HG03066 (cell line): ENCODE results near the gene SYNE1.

Source experiments
- ATAC-seq: cut with Tn5 transposase; IDR thresholded peaks from one replicate; pipeline ENCODE4 v1.9.1; 2021; ENCODE audit warnings: low read depth; ENCODE audit not compliant: unreplicated experiment

Gene SYNE1

GRCh38 chr6:152119831-152120230 is 517.3 kb downstream of the SYNE1 start:
- no peak for ATAC-seq

- no peak for ATAC-seq
Observed at GRCh38 chr6:152118678-152119077, 518.5 kb downstream of the SYNE1 start.

DNA sequence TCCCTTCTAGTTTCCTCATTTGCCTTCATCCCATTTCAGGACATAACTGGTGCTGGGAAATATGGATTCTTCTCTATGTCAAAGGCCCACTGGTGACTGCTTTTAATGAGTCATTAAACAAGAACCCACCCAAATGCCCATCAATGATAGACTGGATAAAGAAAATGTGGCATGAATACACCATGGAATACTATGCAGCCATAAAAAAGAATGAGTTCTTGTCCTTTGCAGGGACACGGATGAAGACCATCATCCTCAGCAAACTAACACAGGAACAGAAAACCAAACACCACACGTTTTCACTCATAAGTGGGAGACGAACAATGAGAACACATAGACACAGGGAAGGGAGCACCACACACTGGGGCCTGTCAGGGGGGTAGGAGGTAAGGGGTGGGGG is 518.9 kb downstream of the SYNE1 start:
- no peak for ATAC-seq

DNA sequence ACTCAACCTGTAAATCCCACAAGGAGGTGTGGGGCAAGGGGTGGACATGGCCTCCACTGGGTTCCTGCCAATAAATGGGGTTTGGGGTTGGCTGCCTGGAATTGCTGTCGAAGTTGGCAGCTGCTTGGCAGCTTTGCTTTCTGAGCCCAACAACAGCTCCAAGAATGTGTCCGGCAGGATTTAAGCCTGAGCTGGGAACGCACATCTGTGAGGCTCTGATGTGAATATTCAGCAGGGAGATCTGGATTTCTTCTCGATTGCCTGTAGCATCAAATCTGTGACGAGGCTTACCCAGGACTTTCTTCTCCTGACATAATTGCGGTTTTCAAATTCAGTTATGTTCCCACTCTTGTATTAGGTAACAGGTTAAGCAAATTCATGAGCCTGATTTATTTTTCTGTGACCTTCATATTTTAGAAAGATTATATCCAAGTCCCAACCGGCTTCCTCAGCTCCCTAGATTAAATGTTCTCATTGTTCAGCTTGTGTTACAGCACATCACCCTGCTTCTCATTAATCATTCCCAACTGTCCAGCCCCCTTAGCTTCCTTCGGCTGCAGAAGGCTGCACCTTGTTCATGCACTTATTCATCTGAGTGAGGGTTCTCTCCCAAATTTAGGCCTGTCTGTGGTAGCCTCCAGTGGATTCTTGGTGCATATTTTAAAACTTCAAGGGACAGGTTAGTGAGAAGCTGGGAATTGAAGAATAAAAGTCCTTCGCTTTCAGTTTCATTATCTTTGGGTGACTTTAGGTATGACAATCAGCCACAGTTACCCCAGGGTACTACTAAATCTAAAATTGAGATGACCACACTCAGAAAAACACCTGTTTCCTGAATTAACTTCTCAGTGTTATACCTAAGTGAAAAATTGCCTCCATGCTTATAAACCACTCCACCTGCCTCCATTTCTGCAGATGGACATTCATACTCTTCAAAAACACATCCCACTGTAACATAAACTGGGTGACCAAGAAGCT is 519.7 kb downstream of the SYNE1 start:
- ATAC-seq, result peak; percentile 77

DNA sequence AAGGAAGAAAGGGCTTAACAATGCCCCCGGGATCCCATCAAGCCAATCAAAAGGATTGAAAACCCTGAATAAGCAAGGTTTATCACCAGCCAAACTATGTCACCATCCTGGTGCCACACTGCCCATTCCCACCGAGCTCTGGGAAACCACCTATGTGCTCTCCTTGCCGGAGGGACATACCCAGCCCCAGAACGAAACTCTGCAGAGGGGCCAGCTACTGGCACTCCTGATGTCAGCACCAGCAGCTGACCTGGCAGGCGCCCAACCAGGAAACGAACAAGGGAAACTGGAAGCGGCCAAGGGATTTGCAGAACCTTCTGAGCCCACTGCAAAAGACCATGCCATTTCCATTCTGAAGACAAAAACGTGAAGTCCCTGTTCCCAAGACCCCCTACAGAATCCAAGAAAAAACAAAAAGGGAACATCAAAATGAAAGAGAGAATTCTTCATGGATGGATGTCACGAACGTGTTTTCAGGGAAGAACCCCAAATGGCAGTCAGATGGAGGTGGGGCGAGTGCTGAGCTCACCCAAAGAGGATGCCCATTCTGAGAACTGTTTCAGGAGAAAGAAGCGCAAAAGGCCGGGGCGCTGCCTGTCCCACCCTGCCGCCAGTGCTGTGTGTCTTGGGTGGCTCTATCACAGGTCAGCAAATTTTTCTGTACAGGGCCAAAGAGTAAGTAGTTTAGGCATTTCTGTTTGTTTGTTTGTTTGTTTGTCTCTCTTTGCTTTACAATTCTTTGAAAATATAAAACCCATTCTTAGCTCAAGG is 524.5 kb downstream of the SYNE1 start:
- ATAC-seq, result no peak

GRCh38 chr6:152110886-152111820 is 526.0 kb downstream of the SYNE1 start:
- ATAC-seq, result no peak

DNA sequence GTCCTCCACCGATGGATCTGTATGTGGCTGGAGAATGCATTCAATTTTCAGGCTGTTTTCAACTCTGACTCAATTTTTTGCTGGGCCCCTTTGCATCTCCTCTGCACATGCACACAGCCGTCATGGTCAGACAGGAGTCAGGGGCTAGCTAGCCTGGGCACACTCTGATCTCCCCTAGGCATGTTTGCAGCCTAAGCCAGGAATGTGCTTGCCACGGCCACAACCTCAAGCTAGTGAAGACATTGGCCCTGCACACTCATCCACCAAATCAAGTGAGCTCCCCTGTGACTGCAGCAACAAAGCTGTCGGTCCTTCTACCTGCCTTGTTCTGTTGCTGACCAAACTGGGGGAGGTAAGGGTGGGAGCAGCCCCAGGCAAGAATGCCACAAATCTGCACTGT is 529.2 kb downstream of the SYNE1 start:
- no peak for ATAC-seq

DNA sequence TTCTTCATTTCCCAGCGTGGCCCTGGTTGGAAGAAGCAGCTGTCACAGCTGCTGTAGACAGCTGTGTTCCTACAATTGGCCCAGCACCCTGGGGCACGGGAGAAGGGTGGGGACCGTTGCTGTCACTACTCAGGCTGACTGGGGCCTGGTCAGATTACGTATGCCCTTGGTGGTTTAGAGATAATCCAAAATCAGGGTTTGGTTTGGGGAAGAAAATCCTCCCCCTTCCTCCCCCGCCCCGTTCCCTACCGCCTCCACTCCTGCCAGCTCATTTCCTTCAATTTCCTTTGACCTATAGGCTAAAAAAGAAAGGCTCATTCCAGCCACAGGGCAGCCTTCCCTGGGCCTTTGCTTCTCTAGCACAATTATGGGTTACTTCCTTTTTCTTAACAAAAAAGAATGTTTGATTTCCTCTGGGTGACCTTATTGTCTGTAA is 537.0 kb downstream of the SYNE1 start:
- no peak for ATAC-seq

DNA sequence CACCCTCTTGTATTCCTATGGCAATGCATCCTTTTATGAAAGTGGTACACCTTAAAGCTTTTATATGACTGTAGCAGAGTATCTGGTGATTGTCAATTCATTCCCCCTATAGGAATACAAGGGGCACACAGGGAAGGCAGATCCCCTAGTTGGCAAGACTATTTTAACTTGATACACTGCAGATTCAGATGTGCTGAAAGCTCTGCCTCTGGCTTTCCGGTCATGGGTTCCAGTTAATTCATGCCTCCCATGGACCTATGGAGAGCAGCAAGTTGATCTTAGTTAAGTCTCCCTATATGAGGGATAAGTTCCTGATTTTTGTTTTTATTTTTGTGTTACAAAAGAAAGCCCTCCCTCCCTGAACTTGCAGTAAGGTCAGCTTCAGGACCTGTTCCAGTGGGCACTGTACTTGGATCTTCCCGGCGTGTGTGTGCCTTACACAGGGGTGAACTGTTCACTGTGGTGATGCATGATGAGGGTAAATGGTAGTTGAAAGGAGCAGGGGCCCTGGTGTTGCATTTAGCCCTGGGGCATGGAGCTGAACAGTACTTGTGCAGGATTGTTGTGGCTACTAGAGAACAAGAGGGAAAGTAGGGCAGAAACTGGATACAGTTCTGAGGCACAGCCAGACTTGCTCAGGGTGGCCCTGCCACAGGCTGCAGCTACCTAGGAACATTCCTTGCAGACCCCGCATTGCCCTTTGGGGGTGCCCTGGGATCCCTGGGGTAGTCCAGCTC is 537.5 kb downstream of the SYNE1 start:
- no peak for ATAC-seq

- no peak for ATAC-seq
Observed at GRCh38 chr6:152098683-152099082, 538.5 kb downstream of the SYNE1 start.

DNA sequence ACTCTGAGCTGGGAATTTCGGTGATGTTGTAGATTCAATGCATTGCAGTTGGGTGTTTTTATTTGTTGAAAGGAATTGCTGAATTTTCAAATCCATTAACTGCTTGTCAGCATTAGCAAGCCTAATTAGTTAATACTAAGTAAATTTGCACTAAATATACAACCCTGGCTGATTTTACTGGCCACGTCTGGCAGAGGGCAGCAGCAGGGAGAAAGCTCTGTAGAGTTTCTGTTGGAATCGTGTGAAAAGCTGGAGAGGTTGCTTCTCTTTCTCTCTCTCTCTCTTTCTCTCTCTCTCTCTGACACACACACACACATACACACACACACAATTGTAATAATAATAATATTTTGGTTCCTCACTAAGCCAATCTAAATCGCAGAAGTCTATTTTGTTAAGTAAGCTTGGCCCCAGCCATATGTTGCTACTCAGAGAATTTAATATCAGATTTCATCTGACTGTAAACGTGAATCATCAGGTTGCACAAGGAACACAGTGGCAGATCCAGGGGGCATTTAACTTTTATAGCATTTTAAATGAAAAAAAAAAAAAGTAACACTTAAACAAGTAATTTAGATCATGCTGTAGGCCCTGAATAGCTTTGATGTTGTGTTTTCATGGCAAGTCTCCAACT is 540.2 kb downstream of the SYNE1 start:
- ATAC-seq, result no peak

- ATAC-seq, result no peak
Observed at GRCh38 chr6:152094992-152095592, 542.1 kb downstream of the SYNE1 start.

GRCh38 chr6:152094276-152094675 is 542.9 kb downstream of the SYNE1 start:
- no peak for ATAC-seq

DNA sequence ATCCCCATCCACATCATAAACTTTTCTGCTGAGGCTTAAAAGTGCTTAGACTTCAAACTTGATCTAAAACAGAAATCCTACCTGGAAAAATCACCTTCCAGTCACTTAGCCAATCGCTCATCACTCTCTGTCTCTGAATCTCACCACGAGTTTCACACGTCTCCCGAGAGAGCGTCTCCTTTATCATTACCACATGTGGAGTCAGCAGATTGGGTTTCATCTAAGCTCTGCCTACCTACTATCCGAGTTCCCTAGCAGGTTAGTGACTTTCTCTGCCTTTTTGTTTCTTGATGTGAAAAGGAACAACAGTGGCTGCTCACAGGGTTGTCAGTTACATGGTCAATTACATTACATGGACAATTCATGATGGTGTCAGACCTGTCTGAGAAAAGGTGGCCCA is 543.5 kb downstream of the SYNE1 start:
- ATAC-seq, result no peak

GRCh38 chr6:152091851-152092341 is 545.3 kb downstream of the SYNE1 start:
- ATAC-seq, result no peak

DNA sequence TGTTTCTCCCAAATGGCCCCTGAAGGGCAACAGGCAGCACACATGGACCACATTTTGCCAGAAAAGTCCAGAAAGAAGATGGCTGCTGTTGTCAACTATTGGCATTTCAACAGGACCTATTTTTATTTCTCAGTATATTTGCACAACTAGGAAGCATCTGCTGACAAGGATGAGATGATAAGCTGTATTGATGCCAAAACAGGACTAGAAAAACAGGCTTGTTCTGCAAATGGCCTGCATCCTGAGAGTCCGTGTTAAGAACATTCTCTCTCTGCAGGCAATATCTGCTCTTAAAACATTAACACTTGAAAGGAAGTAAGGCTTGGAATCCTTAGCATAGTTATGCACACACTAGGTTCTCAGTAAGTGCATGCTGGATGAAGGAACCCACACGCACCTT is 546.0 kb downstream of the SYNE1 start:
- ATAC-seq, result no peak

GRCh38 chr6:152089992-152090391 is 547.2 kb downstream of the SYNE1 start:
- no peak for ATAC-seq

GRCh38 chr6:152087701-152088100 is 549.5 kb downstream of the SYNE1 start:
- ATAC-seq, result no peak

- no peak for ATAC-seq
Observed at GRCh38 chr6:152087096-152087495, 550.1 kb downstream of the SYNE1 start.
